Liver (tissue), 3 donors: ENCODE data around the gene CACNA1F.

Experiments used
- GABPA ChIP-seq, 2 donors: IDR thresholded peaks in 1 of 2; conservative IDR thresholded peaks in 1 of 2; 2 replicates each; pipeline ENCODE4 v1.6.1; 2016; ENCODE audit warnings: antibody characterized with exemption in 2 of 2, mild to moderate bottlenecking in 1 of 2, moderate library complexity in 1 of 2
- HNF4G ChIP-seq: IDR thresholded peaks from 2 replicates; pipeline ENCODE4 v1.6.1; 2016; ENCODE audit warnings: antibody characterized with exemption
- JUND ChIP-seq, 2 donors: IDR thresholded peaks; 2 replicates each; pipeline ENCODE4 v1.6.1; 2016; ENCODE audit warnings: antibody characterized with exemption in 2 of 2
- RAD21 ChIP-seq, 2 donors: IDR thresholded peaks; 2 replicates each; pipeline ENCODE4 v1.6.1; 2016; ENCODE audit warnings: antibody characterized with exemption in 2 of 2, mild to moderate bottlenecking in 2 of 2
- TAF1 ChIP-seq: conservative IDR thresholded peaks from 2 replicates; pipeline ENCODE4 v1.6.1; 2016; ENCODE audit warnings: antibody characterized with exemption, mild to moderate bottlenecking
- YY1 ChIP-seq: IDR thresholded peaks from 2 replicates; pipeline ENCODE4 v1.6.1; 2016; ENCODE audit warnings: antibody characterized with exemption, mild to moderate bottlenecking
- TF ChIP-seq, protein P1 (sequence below): fragments of 150-350 bp; IDR thresholded peaks from 2 replicates; pipeline ENCODE4 v1.5.1; 2017; ENCODE audit warnings: improper control_type of control experiment, low read depth, low read length; ENCODE audit not compliant: missing input control
- TF ChIP-seq, protein P2 (sequence below): IDR thresholded peaks from 2 replicates; pipeline ENCODE4 v1.6.1; 2016; ENCODE audit warnings: antibody characterized with exemption, mild to moderate bottlenecking
- TF ChIP-seq, protein P3 (sequence below): IDR thresholded peaks from 2 replicates; pipeline ENCODE4 v1.6.1; 2016; ENCODE audit warnings: antibody characterized with exemption
- TF ChIP-seq, protein P4 (sequence below): IDR thresholded peaks from 2 replicates; pipeline ENCODE4 v1.6.1; 2016; ENCODE audit warnings: antibody characterized with exemption
- TF ChIP-seq, protein P5 (sequence below): IDR thresholded peaks from 2 replicates; pipeline ENCODE4 v1.6.1; 2016; ENCODE audit warnings: antibody characterized with exemption
- donor health status: healthy.
- donor health status: healthy.

DNA sequence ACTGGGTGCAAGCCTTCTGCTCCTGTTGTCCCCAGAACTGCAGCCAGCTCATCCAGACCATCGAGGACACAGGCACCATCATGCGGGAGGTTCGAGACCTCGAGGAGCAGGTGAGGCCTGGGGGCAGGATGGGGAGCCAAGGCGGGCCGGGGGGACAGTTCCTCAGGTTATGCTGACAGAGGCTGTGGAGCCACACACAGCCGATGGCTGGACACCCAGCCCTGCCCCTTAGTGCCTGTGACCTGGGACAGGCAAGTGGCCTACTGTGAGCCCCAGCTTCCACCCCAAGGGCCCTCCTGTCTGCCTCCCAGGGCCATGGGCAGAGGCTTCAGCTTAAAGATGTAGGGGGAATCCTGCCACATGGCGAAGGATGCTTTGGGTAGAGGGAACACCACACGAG is 16.5 kb upstream of the CACNA1F start:
- TF ChIP-seq, protein P1, sequence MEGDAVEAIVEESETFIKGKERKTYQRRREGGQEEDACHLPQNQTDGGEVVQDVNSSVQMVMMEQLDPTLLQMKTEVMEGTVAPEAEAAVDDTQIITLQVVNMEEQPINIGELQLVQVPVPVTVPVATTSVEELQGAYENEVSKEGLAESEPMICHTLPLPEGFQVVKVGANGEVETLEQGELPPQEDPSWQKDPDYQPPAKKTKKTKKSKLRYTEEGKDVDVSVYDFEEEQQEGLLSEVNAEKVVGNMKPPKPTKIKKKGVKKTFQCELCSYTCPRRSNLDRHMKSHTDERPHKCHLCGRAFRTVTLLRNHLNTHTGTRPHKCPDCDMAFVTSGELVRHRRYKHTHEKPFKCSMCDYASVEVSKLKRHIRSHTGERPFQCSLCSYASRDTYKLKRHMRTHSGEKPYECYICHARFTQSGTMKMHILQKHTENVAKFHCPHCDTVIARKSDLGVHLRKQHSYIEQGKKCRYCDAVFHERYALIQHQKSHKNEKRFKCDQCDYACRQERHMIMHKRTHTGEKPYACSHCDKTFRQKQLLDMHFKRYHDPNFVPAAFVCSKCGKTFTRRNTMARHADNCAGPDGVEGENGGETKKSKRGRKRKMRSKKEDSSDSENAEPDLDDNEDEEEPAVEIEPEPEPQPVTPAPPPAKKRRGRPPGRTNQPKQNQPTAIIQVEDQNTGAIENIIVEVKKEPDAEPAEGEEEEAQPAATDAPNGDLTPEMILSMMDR, result no peak
- TF ChIP-seq, protein P2, sequence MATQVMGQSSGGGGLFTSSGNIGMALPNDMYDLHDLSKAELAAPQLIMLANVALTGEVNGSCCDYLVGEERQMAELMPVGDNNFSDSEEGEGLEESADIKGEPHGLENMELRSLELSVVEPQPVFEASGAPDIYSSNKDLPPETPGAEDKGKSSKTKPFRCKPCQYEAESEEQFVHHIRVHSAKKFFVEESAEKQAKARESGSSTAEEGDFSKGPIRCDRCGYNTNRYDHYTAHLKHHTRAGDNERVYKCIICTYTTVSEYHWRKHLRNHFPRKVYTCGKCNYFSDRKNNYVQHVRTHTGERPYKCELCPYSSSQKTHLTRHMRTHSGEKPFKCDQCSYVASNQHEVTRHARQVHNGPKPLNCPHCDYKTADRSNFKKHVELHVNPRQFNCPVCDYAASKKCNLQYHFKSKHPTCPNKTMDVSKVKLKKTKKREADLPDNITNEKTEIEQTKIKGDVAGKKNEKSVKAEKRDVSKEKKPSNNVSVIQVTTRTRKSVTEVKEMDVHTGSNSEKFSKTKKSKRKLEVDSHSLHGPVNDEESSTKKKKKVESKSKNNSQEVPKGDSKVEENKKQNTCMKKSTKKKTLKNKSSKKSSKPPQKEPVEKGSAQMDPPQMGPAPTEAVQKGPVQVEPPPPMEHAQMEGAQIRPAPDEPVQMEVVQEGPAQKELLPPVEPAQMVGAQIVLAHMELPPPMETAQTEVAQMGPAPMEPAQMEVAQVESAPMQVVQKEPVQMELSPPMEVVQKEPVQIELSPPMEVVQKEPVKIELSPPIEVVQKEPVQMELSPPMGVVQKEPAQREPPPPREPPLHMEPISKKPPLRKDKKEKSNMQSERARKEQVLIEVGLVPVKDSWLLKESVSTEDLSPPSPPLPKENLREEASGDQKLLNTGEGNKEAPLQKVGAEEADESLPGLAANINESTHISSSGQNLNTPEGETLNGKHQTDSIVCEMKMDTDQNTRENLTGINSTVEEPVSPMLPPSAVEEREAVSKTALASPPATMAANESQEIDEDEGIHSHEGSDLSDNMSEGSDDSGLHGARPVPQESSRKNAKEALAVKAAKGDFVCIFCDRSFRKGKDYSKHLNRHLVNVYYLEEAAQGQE, result no peak
- TF ChIP-seq TAF1 (no peak), RAD21 (IDR thresholded peaks at IDR 0.05) (no peak), YY1 (no peak), JUND (IDR thresholded peaks at IDR 0.05) (no peak), HNF4G (no peak), GABPA (IDR thresholded peaks at IDR 0.05 in 1 of 2, conservative IDR thresholded peaks at IDR 0.05 in 1 of 2) (no peak)
- TF ChIP-seq, protein P3, sequence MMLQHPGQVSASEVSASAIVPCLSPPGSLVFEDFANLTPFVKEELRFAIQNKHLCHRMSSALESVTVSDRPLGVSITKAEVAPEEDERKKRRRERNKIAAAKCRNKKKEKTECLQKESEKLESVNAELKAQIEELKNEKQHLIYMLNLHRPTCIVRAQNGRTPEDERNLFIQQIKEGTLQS, result no peak
- TF ChIP-seq, protein P4, sequence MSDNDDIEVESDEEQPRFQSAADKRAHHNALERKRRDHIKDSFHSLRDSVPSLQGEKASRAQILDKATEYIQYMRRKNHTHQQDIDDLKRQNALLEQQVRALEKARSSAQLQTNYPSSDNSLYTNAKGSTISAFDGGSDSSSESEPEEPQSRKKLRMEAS, result no peak
- TF ChIP-seq, protein P5, sequence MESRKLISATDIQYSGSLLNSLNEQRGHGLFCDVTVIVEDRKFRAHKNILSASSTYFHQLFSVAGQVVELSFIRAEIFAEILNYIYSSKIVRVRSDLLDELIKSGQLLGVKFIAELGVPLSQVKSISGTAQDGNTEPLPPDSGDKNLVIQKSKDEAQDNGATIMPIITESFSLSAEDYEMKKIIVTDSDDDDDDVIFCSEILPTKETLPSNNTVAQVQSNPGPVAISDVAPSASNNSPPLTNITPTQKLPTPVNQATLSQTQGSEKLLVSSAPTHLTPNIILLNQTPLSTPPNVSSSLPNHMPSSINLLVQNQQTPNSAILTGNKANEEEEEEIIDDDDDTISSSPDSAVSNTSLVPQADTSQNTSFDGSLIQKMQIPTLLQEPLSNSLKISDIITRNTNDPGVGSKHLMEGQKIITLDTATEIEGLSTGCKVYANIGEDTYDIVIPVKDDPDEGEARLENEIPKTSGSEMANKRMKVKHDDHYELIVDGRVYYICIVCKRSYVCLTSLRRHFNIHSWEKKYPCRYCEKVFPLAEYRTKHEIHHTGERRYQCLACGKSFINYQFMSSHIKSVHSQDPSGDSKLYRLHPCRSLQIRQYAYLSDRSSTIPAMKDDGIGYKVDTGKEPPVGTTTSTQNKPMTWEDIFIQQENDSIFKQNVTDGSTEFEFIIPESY, result no peak
